GM21390 (cell line): Measurements from ENCODE around the gene U2AF2.

Experiments used
- ATAC-seq: cut with Tn5 transposase; IDR thresholded peaks from one replicate; pipeline ENCODE4 v1.9.1; 2021; ENCODE audit not compliant: unreplicated experiment

Gene U2AF2

DNA sequence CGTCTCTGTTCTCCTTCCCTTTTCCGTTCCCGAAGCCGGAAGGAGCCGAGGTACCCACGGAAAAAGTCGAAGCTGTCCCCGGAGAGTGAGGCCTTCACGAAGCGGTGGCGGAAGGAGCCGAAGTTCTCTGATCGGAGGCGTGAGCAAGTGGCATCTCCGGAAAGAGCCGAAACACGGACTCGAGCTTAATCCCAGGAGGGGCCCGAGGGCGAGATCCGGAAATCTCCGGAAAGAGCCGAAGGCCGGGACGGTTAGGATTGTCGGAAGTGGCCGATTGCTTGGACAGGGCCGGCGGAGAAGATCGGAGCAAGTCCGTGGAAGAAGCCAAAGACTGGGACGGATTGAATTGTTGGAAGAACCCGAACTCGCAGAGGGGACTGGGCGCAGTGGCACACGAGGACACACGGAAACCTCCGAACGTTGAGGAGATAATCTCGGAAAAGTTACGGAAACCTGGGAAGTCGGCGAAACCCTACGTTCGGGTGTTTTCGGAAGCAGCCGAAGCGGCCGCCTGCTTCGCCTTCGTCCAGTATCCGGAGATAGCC is 440 bp upstream of the U2AF2 start:
- peak; percentile 48 for ATAC-seq

- ATAC-seq = no peak
These were observed 809 bp downstream of the U2AF2 start for GRCh38 chr19:55655648-55656040.

GRCh38 chr19:55656552-55656951 is 1.7 kb downstream of the U2AF2 start:
- ATAC-seq = no peak

- no peak for ATAC-seq
These were observed 2.3 kb downstream of the U2AF2 start for GRCh38 chr19:55656988-55657747.

GRCh38 chr19:55658846-55659459 is 4.1 kb downstream of the U2AF2 start:
- no peak for ATAC-seq

GRCh38 chr19:55659822-55660221 is 5.0 kb downstream of the U2AF2 start:
- no peak for ATAC-seq

- no peak for ATAC-seq
These were observed 5.6 kb downstream of the U2AF2 start for GRCh38 chr19:55660404-55660803.

- ATAC-seq = no peak
These were observed 6.2 kb downstream of the U2AF2 start for GRCh38 chr19:55660991-55661390.

DNA sequence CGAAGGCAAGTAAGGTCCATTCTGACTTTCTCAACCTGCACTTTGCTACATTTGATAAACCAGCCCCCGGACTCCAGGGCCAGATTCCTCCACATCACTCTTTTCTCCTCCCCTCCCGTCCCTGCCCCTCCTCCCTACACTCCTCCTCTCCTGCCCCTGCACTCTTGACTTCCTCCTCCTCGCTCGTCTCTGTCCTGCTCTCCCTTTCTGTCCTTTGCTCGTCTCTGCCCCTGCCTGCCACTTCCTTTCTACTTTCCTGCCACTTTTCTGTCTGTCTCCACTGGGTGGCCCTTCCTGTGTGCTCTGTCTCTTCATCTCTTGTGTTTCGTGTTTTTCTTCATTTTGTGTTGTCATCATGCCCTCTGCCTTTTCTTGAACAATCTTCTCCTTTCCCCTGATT is 7.0 kb downstream of the U2AF2 start:
- no peak for ATAC-seq

DNA sequence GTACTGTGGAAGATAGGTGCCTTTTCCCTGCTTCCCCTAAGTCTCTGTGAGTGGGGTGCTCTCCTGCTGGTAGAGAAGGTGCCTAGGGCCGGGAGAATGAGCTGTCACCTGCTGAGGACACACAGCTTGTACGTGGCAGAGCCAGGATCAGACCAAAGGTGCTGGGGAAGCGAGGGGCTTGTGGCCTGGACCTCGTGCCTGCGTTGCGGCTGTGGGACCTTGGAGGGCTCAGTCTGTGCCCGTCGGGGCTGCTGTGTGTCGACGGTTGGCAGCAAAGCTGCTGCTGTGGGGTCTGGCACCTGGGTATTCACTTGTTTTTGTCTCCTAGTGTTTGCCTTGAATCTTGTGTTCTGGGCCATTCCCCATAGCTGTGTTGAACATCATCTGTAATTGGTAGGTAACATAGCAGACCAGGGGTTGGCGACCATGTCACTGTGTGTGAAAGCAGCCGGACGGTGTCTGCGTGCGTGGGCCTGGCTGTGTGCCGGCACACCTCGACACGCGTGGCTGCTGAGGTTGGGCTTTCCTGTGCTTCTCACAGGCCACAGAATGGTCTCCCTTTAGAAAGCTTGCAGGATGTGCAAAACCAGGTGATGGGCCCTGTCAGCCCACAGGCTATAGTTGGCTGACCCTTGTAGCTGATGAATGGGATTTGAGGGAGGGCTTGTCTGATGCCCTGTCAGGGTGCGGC is 9.2 kb downstream of the U2AF2 start:
- no peak for ATAC-seq

GRCh38 chr19:55666343-55667005 is 11.6 kb downstream of the U2AF2 start:
- no peak for ATAC-seq

GRCh38 chr19:55667006-55667381 is 12.2 kb downstream of the U2AF2 start:
- no peak for ATAC-seq

- no peak for ATAC-seq
These were observed 12.7 kb downstream of the U2AF2 start for GRCh38 chr19:55667511-55667910.

- ATAC-seq = no peak
These were observed 13.1 kb downstream of the U2AF2 start for GRCh38 chr19:55667958-55668357.

DNA sequence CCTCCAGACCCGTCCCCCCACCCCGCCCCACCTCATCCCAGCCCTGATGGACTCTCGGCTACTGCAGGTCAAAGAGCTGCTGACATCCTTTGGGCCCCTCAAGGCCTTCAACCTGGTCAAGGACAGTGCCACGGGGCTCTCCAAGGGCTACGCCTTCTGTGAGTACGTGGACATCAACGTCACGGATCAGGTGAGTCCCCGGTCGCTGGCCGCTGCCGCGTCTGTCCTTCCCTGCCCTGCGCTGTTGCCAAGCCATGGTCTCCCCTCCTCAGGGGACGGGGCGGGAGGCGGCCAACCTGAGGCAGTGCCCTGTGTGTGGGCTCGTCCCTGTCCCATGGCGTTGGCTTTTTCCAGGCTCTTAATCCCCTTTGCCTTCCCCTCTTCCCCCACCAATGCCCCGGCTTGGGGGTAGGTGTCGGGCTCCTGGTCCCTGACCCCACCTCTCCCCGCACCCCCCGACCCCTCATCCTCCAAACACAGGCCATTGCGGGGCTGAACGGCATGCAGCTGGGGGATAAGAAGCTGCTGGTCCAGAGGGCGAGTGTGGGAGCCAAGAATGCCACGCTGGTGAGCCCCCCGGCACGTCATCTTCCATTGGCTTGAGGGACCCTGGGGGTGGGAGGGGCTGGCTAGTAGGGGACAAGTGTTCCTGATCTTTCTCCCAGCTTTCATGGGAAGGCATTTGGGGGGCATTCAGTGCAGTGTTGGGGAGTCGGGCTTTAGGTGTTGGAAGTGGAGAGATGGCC is 13.9 kb downstream of the U2AF2 start:
- no peak for ATAC-seq

- ATAC-seq = no peak
These were observed 14.8 kb downstream of the U2AF2 start for GRCh38 chr19:55669418-55670279.

- ATAC-seq = no peak
These were observed 15.6 kb downstream of the U2AF2 start for GRCh38 chr19:55670280-55671053.

DNA sequence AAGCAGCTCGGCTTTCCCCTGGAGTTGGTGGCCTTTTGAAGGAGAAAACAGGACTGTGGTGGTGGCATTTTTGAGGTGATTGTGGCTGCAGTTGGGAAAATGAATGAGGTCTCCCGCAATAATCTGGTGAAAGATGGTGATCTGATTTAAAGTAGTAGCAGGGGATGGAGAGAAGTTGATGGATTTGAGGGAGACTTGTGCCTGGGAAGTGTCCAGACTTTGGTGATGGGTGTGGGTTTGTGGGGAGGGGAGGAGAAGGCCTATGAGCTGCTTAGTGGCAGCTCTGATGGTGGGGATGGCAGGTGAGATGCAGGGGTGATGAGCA is 16.2 kb downstream of the U2AF2 start:
- ATAC-seq = no peak

DNA sequence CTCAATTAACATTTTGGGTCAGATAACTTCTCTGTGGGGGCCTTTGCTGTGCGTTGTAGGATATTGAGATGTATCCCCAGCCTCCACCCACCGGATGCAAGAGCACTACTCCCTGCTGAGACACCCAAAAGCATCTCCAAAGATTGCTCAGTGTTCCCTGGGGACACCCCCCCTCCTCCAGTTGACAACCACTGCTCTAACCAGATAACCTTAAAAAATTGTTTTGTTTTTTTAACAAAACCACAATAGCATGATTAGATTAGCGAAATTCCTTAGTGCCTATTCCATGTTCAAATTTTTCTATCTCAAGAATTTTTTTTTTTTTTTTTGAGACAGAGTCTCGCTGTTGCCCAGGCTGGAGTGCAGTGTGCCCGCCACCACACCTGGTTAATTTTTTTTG is 17.6 kb downstream of the U2AF2 start:
- ATAC-seq = no peak
